Articular chondrocyte of knee joint (primary cell): ENCODE results near the gene OR5B21. TPM values are rescaled to one million over a fixed set of nuclear protein-coding genes. Genes with fewer than 3 reads are reported as not detected.

Experiments used
- total RNA-seq: library from RNA; depleted of rRNA; stranded (reverse); fragments of >200 nt; gene quantifications from 2 replicates; pipeline ENCODE4 v1.2.3, GENCODE V29; 2012

The OR5B21 gene
- 0.22 TPM in 1 of 2 replicates, not detected in the other for total RNA-seq

DNA sequence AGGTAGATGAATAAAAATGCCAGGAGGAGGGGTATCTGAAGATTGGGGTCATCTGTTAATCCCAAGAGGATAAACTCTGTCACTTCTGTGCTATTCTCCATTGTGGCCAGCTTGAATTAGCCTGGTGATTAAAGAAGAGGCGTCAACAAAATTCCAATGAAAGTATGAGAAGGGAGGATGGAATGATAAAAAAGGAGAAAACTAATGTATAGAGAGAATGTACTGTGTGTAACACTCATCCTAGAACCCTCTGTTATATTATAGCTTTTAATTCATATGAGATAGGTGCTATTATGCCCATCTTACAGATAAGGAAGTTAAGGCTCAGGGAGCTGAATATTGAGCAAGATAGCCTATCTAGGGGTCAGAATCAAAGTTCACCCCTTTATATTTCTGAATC, at the start of gene OR5B21:
TSS of gene OR5B21 (minus strand) at position 101 of the 400 bp plus-strand sequence. CDS start at position 101, 0 bp downstream.

Other genes with a start within 250 kb of the OR5B21 start
- not detected in 2 replicates for gene OR10W1, start 239.8 kb downstream of the OR5B21 start, total RNA-seq
- gene OR5B17, start 149.0 kb downstream of the OR5B21 start, total RNA-seq: not detected in 2 replicates
- not detected in 2 replicates for gene OR5B3, start 101.2 kb downstream of the OR5B21 start, total RNA-seq
- gene OR5B2, start 80.0 kb downstream of the OR5B21 start, total RNA-seq: not detected in 2 replicates
- gene OR5B12, start 65.9 kb downstream of the OR5B21 start, total RNA-seq: not detected in 2 replicates
- gene LPXN, start 67.8 kb upstream of the OR5B21 start, total RNA-seq: 8.9 and 13.7 TPM in 2 replicates
- gene ZFP91, start 71.0 kb upstream of the OR5B21 start, total RNA-seq: 65.5 and 72.0 TPM in 2 replicates
- gene CNTF, start 114.6 kb upstream of the OR5B21 start, total RNA-seq: 1.5 and 3.7 TPM in 2 replicates
- not detected in 2 replicates for gene GLYAT, start 223.8 kb upstream of the OR5B21 start, total RNA-seq